Measurements from ENCODE around the gene DIP2C. TPM values are rescaled to one million over a fixed set of nuclear protein-coding genes. Genes with fewer than 3 reads are reported as not detected.

Gene DIP2C
- total RNA-seq, 4 donors from 2014 or later, result 8.4 to 22.7 (median 16.8) TPM

GRCh38 chr10:525565-526315 lies 163.7 kb downstream of the DIP2C start:
- Histone ChIP-seq H3K4me3 (no peak overlapping the region), H3K36me3 (no peaks in the 10 kb centered on the region), H3K9me3 (no peaks in the 10 kb centered on the region), H3K27me3 (no peaks in the 10 kb centered on the region), H3K4me1 (no peaks in the 10 kb centered on the region), H3K27ac (no peak overlapping the region)
- TF ChIP-seq CTCF (IDR thresholded peaks at IDR 0.05), result no peak
- no peak for TF ChIP-seq POLR2A (IDR thresholded peaks at IDR 0.05)
- no peak for DNase-seq

- Histone ChIP-seq H3K27me3 (no peaks in the 10 kb centered on the region), H3K36me3 (no peaks in the 10 kb centered on the region), H3K4me1 (no peaks in the 10 kb centered on the region), H3K27ac (no peak overlapping the region), H3K4me3 (no peak overlapping the region), H3K9me3 (no peaks in the 10 kb centered on the region)
- DNase-seq, result no peak
- no peak for TF ChIP-seq CTCF (IDR thresholded peaks at IDR 0.05)
- no peak for TF ChIP-seq POLR2A (IDR thresholded peaks at IDR 0.05)
These were observed 165.5 kb downstream of the DIP2C start for GRCh38 chr10:523925-524324.

GRCh38 chr10:522350-522749 lies 167.1 kb downstream of the DIP2C start:
- no peak overlapping the region for H3K27ac ChIP-seq
- no peak for DNase-seq
- H3K36me3 ChIP-seq, result no peaks in the 10 kb centered on the region
- no peaks in the 10 kb centered on the region for H3K27me3 ChIP-seq
- H3K4me1 ChIP-seq, result no peaks in the 10 kb centered on the region
- TF ChIP-seq POLR2A (IDR thresholded peaks at IDR 0.05) (no peak), CTCF (IDR thresholded peaks at IDR 0.05) (no peak)
- no peaks in the 10 kb centered on the region for H3K9me3 ChIP-seq
- no peak overlapping the region for H3K4me3 ChIP-seq

GRCh38 chr10:521261-522250 lies 167.9 kb downstream of the DIP2C start:
- Histone ChIP-seq H3K27ac (no peak overlapping the region), H3K27me3 (no peaks in the 10 kb centered on the region), H3K4me3 (no peak overlapping the region), H3K36me3 (no peaks in the 10 kb centered on the region), H3K9me3 (no peaks in the 10 kb centered on the region), H3K4me1 (no peaks in the 10 kb centered on the region)
- TF ChIP-seq CTCF (IDR thresholded peaks at IDR 0.05), result no peak
- TF ChIP-seq POLR2A (IDR thresholded peaks at IDR 0.05), result no peak
- no peak for DNase-seq

- no peak overlapping the region for H3K4me3 ChIP-seq
- TF ChIP-seq CTCF (IDR thresholded peaks at IDR 0.05) (no peak), POLR2A (IDR thresholded peaks at IDR 0.05) (no peak)
- no peaks in the 10 kb centered on the region for H3K36me3 ChIP-seq
- no peak overlapping the region for H3K27ac ChIP-seq
- no peaks in the 10 kb centered on the region for H3K27me3 ChIP-seq
- no peaks in the 10 kb centered on the region for H3K4me1 ChIP-seq
- no peaks in the 10 kb centered on the region for H3K9me3 ChIP-seq
- DNase-seq, result no peak
These were observed 169.1 kb downstream of the DIP2C start for GRCh38 chr10:520402-520787.
